Thoracic aorta (tissue), 2 donors: ENCODE measurements around the gene SPI1. TPM values are rescaled to one million over a fixed set of nuclear protein-coding genes. Genes with fewer than 3 reads are reported as not detected.

Experiments used
- ATAC-seq: fragments of 150-250 bp; one replicate; pipeline ENCODE4 v1.8.0; 2017; ENCODE audit warnings: low read depth; ENCODE audit not compliant: insufficient number of reproducible peaks, low FRiP score
- DNase-seq: peaks from one replicate; pipeline ENCODE4 v3.0.0-alpha.2; 2020; ENCODE audit warnings: low spot score
- H3K27ac ChIP-seq, 2 donors: fragments of 200-600 bp; sonication (generic); 1 replicate in 1 of 2; 2 replicates in 1 of 2; pipeline ENCODE4 v1.5.1; 2016; ENCODE audit warnings: mild to moderate bottlenecking in 2 of 2, moderate library complexity in 2 of 2
- H3K27me3 ChIP-seq: fragments of 200-600 bp; sonication (generic); replicated peaks from 2 replicates; pipeline ENCODE4 v1.6.0; 2016; ENCODE audit warnings: mild to moderate bottlenecking; ENCODE audit not compliant: insufficient read depth
- H3K36me3 ChIP-seq: fragments of 200-600 bp; sonication (generic); one replicate; pipeline ENCODE4 v1.5.1; 2016
- H3K4me1 ChIP-seq, 2 donors: fragments of 200-600 bp; sonication (generic); 1 replicate in 1 of 2; 2 replicates in 1 of 2; pipeline versions ENCODE4 v1.5.1 to v1.6.0; 2016; ENCODE audit warnings: low read depth in 2 of 2, mild to moderate bottlenecking in 1 of 2; ENCODE audit not compliant: control insufficient read depth in 1 of 2
- H3K4me3 ChIP-seq: fragments of 200-600 bp; sonication (generic); 2 replicates; pipeline ENCODE4 v1.5.1; 2016; ENCODE audit warnings: mild to moderate bottlenecking
- H3K9me3 ChIP-seq: fragments of 200-600 bp; sonication (generic); 2 replicates; pipeline ENCODE4 v1.5.1; 2016
- total RNA-seq, 2 donors: library from RNA; depleted of rRNA; stranded (reverse); fragments of >200 nt; gene quantifications; one replicate each; pipeline versions ENCODE4 v1.1.0 to v1.2.3, GENCODE V29; 2016
- TF ChIP-seq, protein P1 (sequence below): fragments of 200-600 bp; sonication (generic); IDR thresholded peaks from one replicate; pipeline ENCODE4 v1.5.1; 2019; ENCODE audit warnings: antibody characterized with exemption

Gene SPI1
- total RNA-seq, 2 donors from 2014 or later = 35.0 to 44.4 TPM

DNA sequence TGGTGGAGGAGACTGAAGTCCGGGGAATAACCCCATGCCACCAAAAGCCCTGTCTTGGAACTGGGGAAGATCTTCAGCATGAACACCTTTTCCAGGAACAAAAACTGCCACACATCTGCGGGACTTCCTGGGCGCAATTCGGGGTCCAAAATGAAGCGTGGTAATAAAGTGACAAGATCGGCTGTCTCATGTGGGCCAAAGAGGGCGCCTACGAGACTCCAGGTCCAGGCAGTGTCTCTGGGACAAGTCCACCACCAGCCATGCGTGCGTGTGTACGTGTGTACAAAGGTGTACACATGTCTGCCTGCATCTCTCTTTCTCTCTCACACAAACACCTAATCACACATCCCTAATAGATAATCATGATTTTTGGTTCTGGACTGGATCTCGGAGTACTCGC lies 16.9 kb downstream of the SPI1 start:
- no peaks in the 10 kb centered on the region for H3K4me1 ChIP-seq
- DNase-seq (no peak), ATAC-seq (no peak)
- no peak overlapping the region for H3K4me3 ChIP-seq
- H3K36me3 ChIP-seq = no peaks in the 10 kb centered on the region
- no peaks in the 10 kb centered on the region for H3K27me3 ChIP-seq
- TF ChIP-seq, protein P1, sequence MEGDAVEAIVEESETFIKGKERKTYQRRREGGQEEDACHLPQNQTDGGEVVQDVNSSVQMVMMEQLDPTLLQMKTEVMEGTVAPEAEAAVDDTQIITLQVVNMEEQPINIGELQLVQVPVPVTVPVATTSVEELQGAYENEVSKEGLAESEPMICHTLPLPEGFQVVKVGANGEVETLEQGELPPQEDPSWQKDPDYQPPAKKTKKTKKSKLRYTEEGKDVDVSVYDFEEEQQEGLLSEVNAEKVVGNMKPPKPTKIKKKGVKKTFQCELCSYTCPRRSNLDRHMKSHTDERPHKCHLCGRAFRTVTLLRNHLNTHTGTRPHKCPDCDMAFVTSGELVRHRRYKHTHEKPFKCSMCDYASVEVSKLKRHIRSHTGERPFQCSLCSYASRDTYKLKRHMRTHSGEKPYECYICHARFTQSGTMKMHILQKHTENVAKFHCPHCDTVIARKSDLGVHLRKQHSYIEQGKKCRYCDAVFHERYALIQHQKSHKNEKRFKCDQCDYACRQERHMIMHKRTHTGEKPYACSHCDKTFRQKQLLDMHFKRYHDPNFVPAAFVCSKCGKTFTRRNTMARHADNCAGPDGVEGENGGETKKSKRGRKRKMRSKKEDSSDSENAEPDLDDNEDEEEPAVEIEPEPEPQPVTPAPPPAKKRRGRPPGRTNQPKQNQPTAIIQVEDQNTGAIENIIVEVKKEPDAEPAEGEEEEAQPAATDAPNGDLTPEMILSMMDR = no peak
- no peak overlapping the region for H3K27ac ChIP-seq
- no peaks in the 10 kb centered on the region for H3K9me3 ChIP-seq

DNA sequence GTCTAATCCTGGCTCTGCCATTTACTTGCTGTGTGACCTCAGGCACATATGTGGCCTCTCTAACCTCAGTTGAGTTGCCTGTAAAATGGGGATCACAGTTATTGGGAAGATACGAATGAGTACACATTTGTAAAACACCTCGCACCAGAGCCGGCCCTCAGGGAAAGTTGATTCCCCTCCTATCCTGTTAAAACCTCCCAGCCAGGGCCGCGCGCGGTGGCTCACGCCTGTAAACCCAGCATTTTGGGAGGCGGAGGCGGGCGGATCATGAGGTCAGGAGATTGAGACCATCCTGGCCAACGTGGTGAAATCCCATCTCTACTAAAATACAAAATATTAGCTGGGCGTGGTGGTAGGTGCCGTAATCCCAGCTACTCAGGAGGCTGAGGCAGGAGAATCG lies 18.0 kb downstream of the SPI1 start:
- Histone ChIP-seq H3K27me3 (no peaks in the 10 kb centered on the region), H3K36me3 (no peaks in the 10 kb centered on the region), H3K4me3 (no peak overlapping the region), H3K4me1 (peaks cover 0 to 2% of the 10 kb centered on the region in 2 donors), H3K27ac (no peak overlapping the region), H3K9me3 (no peaks in the 10 kb centered on the region)
- TF ChIP-seq, protein P1 = no peak
- DNase-seq (no peak), ATAC-seq (no peak)

DNA sequence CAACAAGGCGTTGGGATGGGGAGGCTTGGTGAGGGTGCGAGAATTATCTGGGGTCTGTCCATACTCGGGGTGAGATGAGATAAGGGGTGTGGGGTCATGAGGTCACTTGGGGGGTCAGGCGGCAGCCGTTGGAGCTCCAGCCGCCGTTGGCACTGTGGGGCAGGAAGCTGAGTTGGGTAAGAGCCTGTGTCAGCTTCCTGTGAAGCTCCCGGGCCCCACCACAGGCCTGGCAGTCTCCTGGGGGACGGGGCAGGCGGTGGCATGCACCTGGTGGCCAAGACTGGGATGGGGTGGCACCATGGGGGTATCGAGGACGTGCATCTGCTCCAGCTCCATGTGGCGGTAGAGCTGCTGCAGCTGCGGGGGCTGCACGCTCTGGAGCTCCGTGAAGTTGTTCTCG lies 18.8 kb downstream of the SPI1 start:
- Histone ChIP-seq H3K4me1 (peaks cover 0 to 5% of the 10 kb centered on the region in 2 donors), H3K27ac (no peak overlapping the region), H3K36me3 (no peaks in the 10 kb centered on the region), H3K9me3 (no peaks in the 10 kb centered on the region), H3K27me3 (no peaks in the 10 kb centered on the region), H3K4me3 (no peak overlapping the region)
- DNase-seq (no peak), ATAC-seq (no peak)
- TF ChIP-seq, protein P1 = no peak

DNA sequence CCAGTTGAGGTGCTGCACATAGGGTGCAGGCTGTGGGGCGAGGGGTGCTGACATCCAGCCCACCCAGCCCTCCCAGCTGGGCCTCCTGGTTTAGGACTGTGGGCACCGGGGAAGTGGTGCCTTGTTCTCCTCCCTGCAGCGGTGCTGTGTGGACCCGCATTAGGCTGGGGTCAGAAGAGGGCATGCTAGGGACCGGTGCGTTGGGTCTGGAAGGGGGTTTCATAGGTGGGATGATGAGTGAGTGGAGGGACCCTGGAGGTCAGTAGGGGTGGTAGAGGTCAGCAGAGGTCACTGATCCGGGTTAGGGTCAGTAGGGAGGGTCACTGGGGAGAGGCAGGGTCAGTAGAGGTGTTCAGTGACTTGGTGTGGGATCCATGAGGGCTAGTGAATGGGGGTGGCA lies 19.2 kb downstream of the SPI1 start:
- ATAC-seq = no peak
- no peaks in the 10 kb centered on the region for H3K36me3 ChIP-seq
- H3K27me3 ChIP-seq = no peaks in the 10 kb centered on the region
- peaks cover 0 to 5% of the 10 kb centered on the region in 2 donors for H3K4me1 ChIP-seq
- H3K27ac ChIP-seq = no peak overlapping the region
- TF ChIP-seq, protein P1 = no peak
- H3K4me3 ChIP-seq = no peak overlapping the region
- H3K9me3 ChIP-seq = no peaks in the 10 kb centered on the region
- DNase-seq = no peak

DNA sequence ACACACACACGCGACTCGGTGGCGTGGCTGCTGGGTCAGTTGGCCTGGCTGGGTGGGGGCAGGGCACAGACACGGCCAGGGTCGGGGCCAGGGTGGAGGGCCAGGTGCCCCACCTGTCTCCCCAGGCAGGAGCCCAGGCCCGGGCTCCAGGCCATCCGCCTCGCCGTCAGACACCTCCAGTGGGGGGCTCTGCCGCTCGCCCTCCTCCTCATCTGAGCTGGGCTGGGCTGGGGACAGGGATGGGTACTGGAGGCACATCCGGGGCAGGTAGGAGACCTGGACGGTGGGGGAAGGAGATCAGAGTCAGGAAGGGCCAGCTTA lies 19.7 kb downstream of the SPI1 start:
- Histone ChIP-seq H3K4me3 (no peak overlapping the region), H3K9me3 (no peaks in the 10 kb centered on the region), H3K4me1 (peaks cover 0 to 5% of the 10 kb centered on the region in 2 donors), H3K36me3 (no peaks in the 10 kb centered on the region), H3K27me3 (no peaks in the 10 kb centered on the region), H3K27ac (no peak overlapping the region)
- DNase-seq (no peak), ATAC-seq (no peak)
- TF ChIP-seq, protein P1 = no peak
